ENCODE data around the gene ERICH6. TPM values are rescaled to one million over a fixed set of nuclear protein-coding genes. Genes with fewer than 3 reads are reported as not detected.

ERICH6 gene
- total and polyA plus RNA-seq, 10 of the 15 experiments (the other 5 are each of a cell fraction or from before 2014, with no cell fraction given) = 0.04 to 0.40 (median 0.22) TPM; not detected in 6

- FAIRE-seq (no peak), ATAC-seq (no peak), DNase-seq (ENCODE audit: low read depth, low spot score) (no peak)
- in situ Hi-C loops (cut with MboI) = loop anchor here (5.0 to 10.0 kb wide), 2 partner anchors 143 to 421 kb away; no protein-coding TSS in a partner anchor
- H3K27ac ChIP-seq (ENCODE audit: control insufficient read depth, insufficient read depth) = no peak overlapping the region
- no peaks in the 10 kb centered on the region for H3K79me2 ChIP-seq (ENCODE audit: control insufficient read depth, insufficient read depth, low read length)
- SMC1A ChIA-PET (ENCODE audit: uncharacterized antibody, unreplicated experiment) = interaction anchor here (0.9 to 6.3 kb wide), 4 partner anchors 14 to 63 kb away, joined by 3 to 68 read pairs (median 20); partner anchors contain the start of gene SIAH2
- WGBS (ENCODE audit: insufficient coverage, insufficient replicate concordance, low lambda C conversion rate, missing lambda C conversion rate) = 69% methylated on average over 6 of the region's 6 CpGs
- H3K4me2 ChIP-seq (ENCODE audit: control insufficient read depth, insufficient read depth) = no peak overlapping the region
- no peaks in the 10 kb centered on the region for H4K20me1 ChIP-seq (ENCODE audit: control insufficient read depth, insufficient read depth)
- intact Hi-C loops (cut with micrococcal nuclease; ENCODE audit: unreplicated experiment) = loop anchor here (5.0 kb wide), 2 partner anchors 38 to 182 kb away; partner anchors contain the start of gene SIAH2
- H3K36me3 ChIP-seq (ENCODE audit: control insufficient read depth in 2 of 2, insufficient read depth in 2 of 2, low read length in 1 of 2) = no peaks in the 10 kb centered on the region
- BruUV-seq (replicated peaks) = no TSS peak
- POLR2A ChIA-PET = no interaction called here
- H3K4me1 ChIP-seq (ENCODE audit: control insufficient read depth, insufficient read depth, low read length) = no peaks in the 10 kb centered on the region
- no peak overlapping the region for H2AFZ ChIP-seq (ENCODE audit: control insufficient read depth, low read depth, low read length)
- CTCF ChIA-PET = interaction anchor here (0.6 to 2.9 kb wide), 6 partner anchors 20 to 141 kb away, joined by 3 to 9 read pairs (median 6); partner anchors contain the start of gene ERICH6
- H3K9ac ChIP-seq (ENCODE audit: control insufficient read depth, insufficient read depth, low read length) = no peak overlapping the region
- no peak overlapping the region for H3K4me3 ChIP-seq
- H3K27me3 ChIP-seq (replicated peaks in 1 of 2; ENCODE audit: control insufficient read depth in 2 of 2, insufficient read depth in 2 of 2, low read length in 1 of 2) = no peaks in the 10 kb centered on the region
- H3K9me3 ChIP-seq (replicated peaks; ENCODE audit: control insufficient read depth, insufficient read depth, low read length) = no peaks in the 10 kb centered on the region
- RAD21 ChIA-PET (ENCODE audit: unreplicated experiment) = interaction anchor here (0.7 kb wide), 1 partner anchor 69 kb away, joined by 3 read pairs; no protein-coding TSS in a partner anchor
- TF ChIP-seq SMARCA5 (IDR thresholded peaks at IDR 0.05) (no peak), ZSCAN29 (IDR thresholded peaks at IDR 0.05) (no peak), ZBTB33 (IDR thresholded peaks at IDR 0.05) (no peak), NR2F1 (conservative IDR thresholded peaks at IDR 0.05) (no peak), E2F8 (IDR thresholded peaks at IDR 0.05; ENCODE audit: low read depth, partially characterized antibody) (no peak), MEF2B (IDR thresholded peaks at IDR 0.05; ENCODE audit: partially characterized antibody, poor library complexity, severe bottlenecking) (no peak), SPI1 (IDR thresholded peaks at IDR 0.05; ENCODE audit: borderline replicate concordance, insufficient read depth, low read depth, low read length) (no peak), PKNOX1 (IDR thresholded peaks at IDR 0.05) (no peak), CREB1 (IDR thresholded peaks at IDR 0.05; ENCODE audit: low read depth) (no peak), NR2C1 (IDR thresholded peaks at IDR 0.05) (no peak), JUNB (IDR thresholded peaks at IDR 0.05) (no peak), CHD1 (IDR thresholded peaks at IDR 0.05; ENCODE audit: low read depth, low read length) (no peak), BCLAF1 (IDR thresholded peaks at IDR 0.05) (no peak), MTA2 (IDR thresholded peaks at IDR 0.05; ENCODE audit: low read depth) (no peak)
Observed at GRCh38 chr3:150723946-150724345, 20.2 kb upstream of the ERICH6 start.
